Esophagus squamous epithelium (tissue), 5 donors: ENCODE results near the gene DHX8. TPM values are rescaled to one million over a fixed set of nuclear protein-coding genes. Genes with fewer than 3 reads are reported as not detected.
A peak's percentile ranks its signal among the peaks of the same experiment; 100 is the strongest.

Experiments used
- DNase-seq: peaks from one replicate; lab custom pipeline; 2025; lab: John Stamatoyannopoulos, UW
- H3K27ac ChIP-seq, 4 donors: fragments of 200-600 bp; sonication (generic); one replicate each; pipeline ENCODE4 v1.5.1; 2016 to 2019; ENCODE audit warnings: mild to moderate bottlenecking in 1 of 4
- H3K27me3 ChIP-seq, 4 donors: fragments of 200-600 bp; sonication (generic); 1 replicate in 3 of 4; 2 replicates in 1 of 4; pipeline versions ENCODE4 v1.5.1 to v1.6.0; 2017 to 2021; ENCODE audit warnings: antibody characterized with exemption in 1 of 4
- H3K36me3 ChIP-seq, 3 donors: fragments of 200-600 bp; sonication (generic); one replicate each; pipeline ENCODE4 v1.5.1; 2016 to 2019
- H3K4me1 ChIP-seq, 3 donors: fragments of 200-600 bp; sonication (generic); one replicate each; pipeline ENCODE4 v1.5.1; 2017 to 2019
- H3K4me3 ChIP-seq, 4 donors: fragments of 200-600 bp; sonication (generic); 1 replicate in 3 of 4; 2 replicates in 1 of 4; pipeline ENCODE4 v1.5.1; 2016 to 2019; ENCODE audit warnings: mild to moderate bottlenecking in 2 of 4, moderate library complexity in 1 of 4
- H3K9me3 ChIP-seq, 3 donors: fragments of 200-600 bp; sonication (generic); one replicate each; pipeline ENCODE4 v1.5.1; 2016 to 2019
- POLR2A ChIP-seq, 4 donors: fragments of 450-650 bp; IDR thresholded peaks; one replicate each; pipeline ENCODE4 v1.6.1; 2017; ENCODE audit warnings: antibody characterized with exemption in 4 of 4, mild to moderate bottlenecking in 4 of 4, moderate library complexity in 3 of 4
- WGBS, 2 donors: methylation state at CpG; one replicate each; pipeline ENCODE4 v1.1.5; 2018; 5-methylcytosine and 5-hydroxymethylcytosine counted together
- intact Hi-C: fragments of 100-400 bp; cut with DNase I; formaldehyde crosslinking; loops from one replicate; pipeline ENCODE4 v1.15.0; 2022
- total RNA-seq, 4 donors: library from RNA; depleted of rRNA; stranded (reverse); fragments of >200 nt; gene quantifications; one replicate each; pipeline ENCODE4 v1.1.0, GENCODE V29; 2016
- TF ChIP-seq, protein P1 (sequence below), 6 experiments: fragments of 450-650 bp in 4 of 6; fragments of 200-600 bp in 2 of 6; sonication (generic) in 2 of 6; IDR thresholded peaks; one replicate each; pipeline ENCODE4 v1.5.1; 2016 to 2019; ENCODE audit warnings: antibody characterized with exemption in 6 of 6, mild to moderate bottlenecking in 4 of 6, moderate library complexity in 4 of 6
- donor health status: DM: yes; HTN: yes; CAD: no.

Gene DHX8
- total RNA-seq, 4 donors from 2014 or later: 28.1 to 32.3 (median 31.0) TPM

DNA sequence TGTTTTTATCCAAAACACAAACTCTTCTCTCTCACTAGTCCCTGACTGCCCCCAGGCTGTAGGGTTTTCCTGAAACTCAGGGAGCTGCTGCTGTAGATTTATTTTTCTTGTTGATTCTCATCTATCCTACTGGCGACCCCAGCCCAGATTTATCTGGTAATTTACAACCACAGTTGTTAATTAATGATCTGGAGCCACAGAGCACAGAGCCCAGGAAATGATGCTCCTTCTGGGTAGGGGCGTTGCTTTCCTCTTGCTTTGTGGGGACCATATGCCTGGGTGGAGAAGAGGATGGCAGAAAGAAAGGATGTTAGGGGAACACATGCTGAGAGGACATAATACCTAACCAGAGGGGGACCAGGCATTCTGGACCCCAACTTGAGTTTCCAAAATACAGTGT is 69.8 kb downstream of the DHX8 start:
- no peak overlapping the region for H3K27ac ChIP-seq
- WGBS, 2 donors: 49 to 52% methylated on average over 2 of the region's 2 CpGs
- H3K27me3 ChIP-seq: peaks cover 0 to 33% (median 0%) of the 10 kb centered on the region in 4 donors
- H3K4me3 ChIP-seq: no peak overlapping the region
- DNase-seq: no peak
- H3K36me3 ChIP-seq: no peaks in the 10 kb centered on the region
- H3K4me1 ChIP-seq: peaks cover 0 to 28% (median 13%) of the 10 kb centered on the region in 3 donors
- no peaks in the 10 kb centered on the region for H3K9me3 ChIP-seq
- TF ChIP-seq, protein P1, sequence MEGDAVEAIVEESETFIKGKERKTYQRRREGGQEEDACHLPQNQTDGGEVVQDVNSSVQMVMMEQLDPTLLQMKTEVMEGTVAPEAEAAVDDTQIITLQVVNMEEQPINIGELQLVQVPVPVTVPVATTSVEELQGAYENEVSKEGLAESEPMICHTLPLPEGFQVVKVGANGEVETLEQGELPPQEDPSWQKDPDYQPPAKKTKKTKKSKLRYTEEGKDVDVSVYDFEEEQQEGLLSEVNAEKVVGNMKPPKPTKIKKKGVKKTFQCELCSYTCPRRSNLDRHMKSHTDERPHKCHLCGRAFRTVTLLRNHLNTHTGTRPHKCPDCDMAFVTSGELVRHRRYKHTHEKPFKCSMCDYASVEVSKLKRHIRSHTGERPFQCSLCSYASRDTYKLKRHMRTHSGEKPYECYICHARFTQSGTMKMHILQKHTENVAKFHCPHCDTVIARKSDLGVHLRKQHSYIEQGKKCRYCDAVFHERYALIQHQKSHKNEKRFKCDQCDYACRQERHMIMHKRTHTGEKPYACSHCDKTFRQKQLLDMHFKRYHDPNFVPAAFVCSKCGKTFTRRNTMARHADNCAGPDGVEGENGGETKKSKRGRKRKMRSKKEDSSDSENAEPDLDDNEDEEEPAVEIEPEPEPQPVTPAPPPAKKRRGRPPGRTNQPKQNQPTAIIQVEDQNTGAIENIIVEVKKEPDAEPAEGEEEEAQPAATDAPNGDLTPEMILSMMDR (IDR thresholded peaks at IDR 0.05): no peak
- TF ChIP-seq POLR2A (IDR thresholded peaks at IDR 0.05): no peak
- intact Hi-C loops: no loop called here

DNA sequence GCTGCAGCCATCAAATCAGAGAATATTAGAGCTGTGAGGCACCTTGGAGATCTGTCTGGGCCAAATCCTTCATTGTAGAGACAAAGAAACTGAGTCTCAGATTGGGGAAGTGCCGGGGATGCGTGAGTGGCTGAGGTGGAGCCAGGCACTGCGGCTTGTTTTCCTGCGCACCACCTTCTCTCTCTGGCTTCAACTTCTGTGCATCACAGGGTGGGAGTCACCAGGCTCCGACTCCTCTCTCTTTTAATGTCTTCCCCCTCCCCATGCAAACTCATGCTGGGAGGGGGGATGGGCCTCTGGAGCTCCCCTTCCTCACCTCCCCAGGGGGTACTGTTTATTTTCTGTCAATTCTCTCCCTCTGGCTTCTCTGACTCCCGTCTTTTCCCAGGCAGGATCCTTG is 71.1 kb downstream of the DHX8 start:
- TF ChIP-seq, protein P1 (IDR thresholded peaks at IDR 0.05): no peak
- no peak for TF ChIP-seq POLR2A (IDR thresholded peaks at IDR 0.05)
- peaks cover 0 to 15% (median 6%) of the 10 kb centered on the region in 3 donors for H3K4me1 ChIP-seq
- 69 to 76% methylated on average over 6 of the region's 6 CpGs for WGBS, 2 donors
- intact Hi-C loops: no loop called here
- H3K9me3 ChIP-seq: no peaks in the 10 kb centered on the region
- no peaks in the 10 kb centered on the region for H3K36me3 ChIP-seq
- DNase-seq: no peak
- no peak overlapping the region for H3K4me3 ChIP-seq
- H3K27me3 ChIP-seq: peaks cover 0 to 21% (median 0%) of the 10 kb centered on the region in 4 donors
- H3K27ac ChIP-seq: no peak overlapping the region

DNA sequence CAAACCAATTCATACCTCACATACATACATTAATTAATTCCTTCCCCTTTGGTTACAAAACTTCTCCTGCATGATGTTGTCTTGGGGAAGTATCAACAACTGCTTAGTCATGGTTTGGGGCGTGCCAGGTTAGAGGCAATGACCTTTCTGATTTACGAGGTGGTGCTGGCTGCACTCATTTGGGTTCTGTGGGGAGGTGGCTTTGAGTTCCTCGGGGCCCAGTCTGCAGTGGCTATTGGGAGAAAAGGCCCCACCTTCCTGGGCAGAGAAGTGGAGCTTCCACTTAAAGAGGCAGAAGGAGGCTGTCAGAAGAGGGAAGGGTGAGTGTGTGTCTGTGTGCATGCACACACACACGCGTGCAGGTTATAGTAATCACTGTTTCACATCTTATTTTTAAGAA is 72.5 kb downstream of the DHX8 start:
- Histone ChIP-seq H3K4me1 (peaks cover 0 to 14% (median 6%) of the 10 kb centered on the region in 3 donors), H3K9me3 (no peaks in the 10 kb centered on the region), H3K4me3 (no peak overlapping the region), H3K36me3 (no peaks in the 10 kb centered on the region), H3K27ac (peak overlapping the region in 3 of 4 donors; percentile 4 to 54 (median 44)), H3K27me3 (peaks cover 0 to 13% (median 0%) of the 10 kb centered on the region in 4 donors)
- DNase-seq: no peak
- intact Hi-C loops: no loop called here
- 40 to 54% methylated on average over 3 to 4 of the region's 5 CpGs for WGBS, 2 donors
- no peak for TF ChIP-seq POLR2A (IDR thresholded peaks at IDR 0.05)
- TF ChIP-seq, protein P1 (IDR thresholded peaks at IDR 0.05): no peak

DNA sequence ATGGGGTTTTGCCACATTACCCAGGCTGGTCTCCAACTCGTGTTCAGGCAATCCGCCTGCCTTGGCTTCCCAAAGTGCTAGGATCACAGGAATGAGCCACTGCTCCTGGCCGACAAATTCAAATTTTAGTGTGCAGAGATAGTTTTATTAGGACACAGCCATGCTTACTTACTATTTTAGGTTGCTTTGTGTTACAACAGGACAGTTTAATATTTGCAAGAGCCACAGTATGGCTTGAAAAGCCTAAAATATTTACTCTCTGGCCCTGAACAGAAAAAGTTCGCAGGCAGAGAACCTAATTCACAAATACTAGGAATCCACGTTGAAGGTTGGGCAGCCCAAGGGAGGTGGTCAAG is 75.0 kb downstream of the DHX8 start:
- Histone ChIP-seq H3K27me3 (peaks cover 0 to 10% (median 0%) of the 10 kb centered on the region in 4 donors), H3K27ac (no peak overlapping the region), H3K4me3 (no peak overlapping the region), H3K36me3 (no peaks in the 10 kb centered on the region), H3K9me3 (no peaks in the 10 kb centered on the region), H3K4me1 (peaks cover 0 to 28% (median 8%) of the 10 kb centered on the region in 3 donors)
- DNase-seq: no peak
- 83 to 92% methylated on average over 5 of the region's 5 CpGs for WGBS, 2 donors
- intact Hi-C loops: no loop called here
- TF ChIP-seq POLR2A (IDR thresholded peaks at IDR 0.05): no peak
- TF ChIP-seq, protein P1 (IDR thresholded peaks at IDR 0.05): no peak

DNA sequence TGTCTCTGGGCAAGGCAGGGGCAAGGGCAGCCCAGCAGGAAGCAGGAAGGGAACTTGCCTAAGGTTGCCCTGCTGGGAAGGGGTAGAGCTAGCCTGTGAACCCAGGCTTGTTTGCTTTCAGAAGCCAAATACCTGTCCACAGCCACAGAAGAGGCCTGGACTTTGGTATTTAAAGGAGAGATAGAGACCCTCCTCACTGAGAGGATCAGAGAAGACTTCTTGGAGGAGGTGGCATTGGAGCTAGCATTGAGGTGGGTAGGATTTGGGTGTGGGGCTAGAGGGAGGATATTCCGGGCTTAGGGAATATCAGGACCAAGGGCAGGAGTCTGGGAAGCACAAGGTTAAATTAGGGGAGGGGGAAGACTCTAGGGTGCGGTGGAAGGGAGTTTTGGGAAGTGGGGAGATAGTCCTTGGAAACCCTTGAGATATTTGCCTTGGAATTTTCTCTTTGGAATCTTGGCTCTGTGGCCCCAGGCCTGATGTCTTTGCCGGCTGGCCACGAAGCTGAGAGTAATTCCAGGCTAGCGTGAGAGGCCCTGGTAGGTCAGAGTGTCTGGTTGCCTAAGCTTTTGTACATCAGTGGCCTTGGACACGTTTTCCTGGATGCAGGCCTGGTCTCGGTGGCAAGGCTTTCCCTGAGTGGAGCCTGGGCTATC is 75.5 kb downstream of the DHX8 start:
- WGBS, 2 donors: 86 to 87% methylated on average over 4 to 6 of the region's 7 CpGs
- Histone ChIP-seq H3K9me3 (no peaks in the 10 kb centered on the region), H3K36me3 (no peaks in the 10 kb centered on the region), H3K27ac (no peak overlapping the region), H3K4me3 (no peak overlapping the region), H3K4me1 (peaks cover 0 to 28% (median 8%) of the 10 kb centered on the region in 3 donors), H3K27me3 (peaks cover 0 to 9% (median 0%) of the 10 kb centered on the region in 4 donors)
- intact Hi-C loops: no loop called here
- no peak for DNase-seq
- no peak for TF ChIP-seq POLR2A (IDR thresholded peaks at IDR 0.05)
- TF ChIP-seq, protein P1 (IDR thresholded peaks at IDR 0.05): no peak
